ENCODE data around the gene ART1. TPM values are rescaled to one million over a fixed set of nuclear protein-coding genes. Genes with fewer than 3 reads are reported as not detected.

Gene ART1
- total and polyA plus RNA-seq, 2 of the 4 experiments (the other 2 are of a cell fraction): not detected

- H3K4me1 ChIP-seq (ENCODE audit: control insufficient read depth, insufficient read depth, low read length): peaks cover 6% of the 10 kb centered on the region; the same call in 1 of the 2 replicates
- no peak overlapping the region for H4K5ac ChIP-seq (ENCODE audit: low read depth, low read length)
- intact Hi-C loops (cut with micrococcal nuclease) (loop anchor here (10.0 kb wide), 1 partner anchor 374 kb away; no protein-coding TSS in a partner anchor), in situ Hi-C loops (cut with MboI; ENCODE audit: low sequenced_read_pairs) (no loop called here), dilution Hi-C loops (cut with HindIII; ENCODE audit: low sequenced_read_pairs, unreplicated experiment) (no loop called here)
- CTCF ChIA-PET: interaction anchor here (0.6 kb wide), 1 partner anchor 65 kb away, joined by 3 read pairs; no protein-coding TSS in a partner anchor
- no peak for DNase-seq
- BruUV-seq (replicated peaks): no TSS peak
- no peak overlapping the region for H2BK120ac ChIP-seq (ENCODE audit: low read depth, low read length)
- H2AK5ac ChIP-seq (ENCODE audit: low read depth, low read length): no peak overlapping the region
- peaks cover 3% of the 10 kb centered on the region; the same call in 1 of the 2 replicates for H3K9me1 ChIP-seq (ENCODE audit: insufficient read depth, low read length)
- H4K8ac ChIP-seq (ENCODE audit: low read depth in 2 of 2, low read length in 2 of 2): no peak overlapping the region
- H3K9ac ChIP-seq (ENCODE audit: low read depth, low read length): no peak overlapping the region
- no peak overlapping the region for H2BK5ac ChIP-seq (ENCODE audit: low read depth, low read length, poor library complexity, severe bottlenecking)
- peaks cover 5% of the 10 kb centered on the region; the same call in 1 of the 2 replicates for H4K20me1 ChIP-seq (ENCODE audit: insufficient read depth, low read length)
- no peak overlapping the region for H3K18ac ChIP-seq (ENCODE audit: low read depth, low read length)
- WGBS, 2 experiments (ENCODE audit: extremely low coverage in 2 of 2, insufficient read length in 1 of 2): no CpG with 5 or more reads among the region's 2 CpGs
- no peak overlapping the region for H3K27ac ChIP-seq (ENCODE audit: insufficient read depth, low read length)
- no peak overlapping the region for H4K91ac ChIP-seq (ENCODE audit: insufficient read depth, low read depth, low read length)
- no peak for TF ChIP-seq FOS (IDR thresholded peaks at IDR 0.05; ENCODE audit: low read depth, low read length)
- TF ChIP-seq CTCF (conservative IDR thresholded peaks at IDR 0.05; ENCODE audit: low read depth, low read length): no peak
- no peak for TF ChIP-seq NFE2L2 (IDR thresholded peaks at IDR 0.05; ENCODE audit: low read depth, low read length)
- no peak for TF ChIP-seq SMC3 (IDR thresholded peaks at IDR 0.05; ENCODE audit: low read depth, low read length)
- TF ChIP-seq RFX5 (IDR thresholded peaks at IDR 0.05; ENCODE audit: low read depth, low read length): no peak
- TF ChIP-seq CHD1 (IDR thresholded peaks at IDR 0.05; ENCODE audit: low read depth, low read length): no peak
- no peaks in the 10 kb centered on the region for H3K27me3 ChIP-seq (ENCODE audit: control insufficient read depth, insufficient read depth, low read length)
- POLR2A ChIA-PET (ENCODE audit: unreplicated experiment): no interaction called here
- no peaks in the 10 kb centered on the region for H3K9me3 ChIP-seq (ENCODE audit: control insufficient read depth, insufficient read depth, low read length)
- H2AK9ac ChIP-seq (replicated peaks; ENCODE audit: low read depth, low read length, poor library complexity): no peak overlapping the region
- H2AFZ ChIP-seq (replicated peaks; ENCODE audit: low read length, poor library complexity): no peak overlapping the region
- no peak overlapping the region for H2BK20ac ChIP-seq (ENCODE audit: low read depth, low read length)
- no peak for ATAC-seq (ENCODE audit: low read depth)
- H3K4me2 ChIP-seq (ENCODE audit: low read depth, low read length): no peak overlapping the region
- no peak overlapping the region for H3K23ac ChIP-seq (ENCODE audit: low read depth, low read length)
- H2BK15ac ChIP-seq (ENCODE audit: low read depth, low read length): no peak overlapping the region
- H3K4ac ChIP-seq (ENCODE audit: low read depth, low read length): no peak overlapping the region
- H3K14ac ChIP-seq (replicated peaks; ENCODE audit: low read depth, low read length): no peak overlapping the region
- H3K79me1 ChIP-seq (ENCODE audit: low read depth in 1 of 2, low read length in 2 of 2): peaks cover 20% of the 10 kb centered on the region in 2 experiments
- H3K4me3 ChIP-seq (ENCODE audit: insufficient read depth, low read depth, low read length): no peak overlapping the region
- H3K56ac ChIP-seq (ENCODE audit: extremely low read depth, insufficient read depth, low read length): no peak overlapping the region
- H3K36me3 ChIP-seq (ENCODE audit: control insufficient read depth, insufficient read depth, low read length): peaks cover 53% of the 10 kb centered on the region
Observed at GRCh38 chr11:3700910-3701309, 56.0 kb downstream of the ART1 start.

Measured in IMR-90 (cell line).